ENCODE measurements around the gene RBM20. TPM values are rescaled to one million over a fixed set of nuclear protein-coding genes. Genes with fewer than 3 reads are reported as not detected.
A peak's percentile ranks its signal among the peaks of the same experiment; 100 is the strongest.

The RBM20 gene
- total RNA-seq, 2 experiments from 2014 or later, result 0.40 to 0.50 TPM

GRCh38 chr10:110642204-110643034, 1.7 kb upstream of the RBM20 start:
- H3K27me3 Mint-ChIP-seq (ENCODE audit: low read depth), result peaks cover 51% of the 10 kb centered on the region
- DNase-seq, result no peak
- CTCF ChIA-PET, result interaction anchor here (0.7 to 1.8 kb wide), 3 partner anchors 30 to 169 kb away, joined by 3 to 7 read pairs (median 4); no protein-coding TSS in a partner anchor
- intact Hi-C loops (cut with micrococcal nuclease), result no loop called here
- peaks cover 27% of the 10 kb centered on the region for H3K4me1 Mint-ChIP-seq (ENCODE audit: low read depth)
- H3K27ac Mint-ChIP-seq, result no peak overlapping the region
- peak overlapping the region; percentile 56 for H3K4me3 Mint-ChIP-seq
- no peaks in the 10 kb centered on the region for H3K36me3 Mint-ChIP-seq (ENCODE audit: low read depth)
- no peaks in the 10 kb centered on the region for H3K9me3 Mint-ChIP-seq

- peaks cover 27% of the 10 kb centered on the region for H3K4me1 Mint-ChIP-seq (ENCODE audit: low read depth)
- peak overlapping the region; percentile 68 for H3K4me3 Mint-ChIP-seq
- H3K36me3 Mint-ChIP-seq (ENCODE audit: low read depth), result no peaks in the 10 kb centered on the region
- no peak for DNase-seq
- intact Hi-C loops (cut with micrococcal nuclease), result no loop called here
- no peaks in the 10 kb centered on the region for H3K9me3 Mint-ChIP-seq
- CTCF ChIA-PET, result interaction anchor here (0.8 kb wide), 1 partner anchor 29 kb away, joined by 5 read pairs; no protein-coding TSS in a partner anchor
- peaks cover 48% of the 10 kb centered on the region for H3K27me3 Mint-ChIP-seq (ENCODE audit: low read depth)
- no peak overlapping the region for H3K27ac Mint-ChIP-seq
Observed at GRCh38 chr10:110643035-110643652, 992 bp upstream of the RBM20 start.

DNA sequence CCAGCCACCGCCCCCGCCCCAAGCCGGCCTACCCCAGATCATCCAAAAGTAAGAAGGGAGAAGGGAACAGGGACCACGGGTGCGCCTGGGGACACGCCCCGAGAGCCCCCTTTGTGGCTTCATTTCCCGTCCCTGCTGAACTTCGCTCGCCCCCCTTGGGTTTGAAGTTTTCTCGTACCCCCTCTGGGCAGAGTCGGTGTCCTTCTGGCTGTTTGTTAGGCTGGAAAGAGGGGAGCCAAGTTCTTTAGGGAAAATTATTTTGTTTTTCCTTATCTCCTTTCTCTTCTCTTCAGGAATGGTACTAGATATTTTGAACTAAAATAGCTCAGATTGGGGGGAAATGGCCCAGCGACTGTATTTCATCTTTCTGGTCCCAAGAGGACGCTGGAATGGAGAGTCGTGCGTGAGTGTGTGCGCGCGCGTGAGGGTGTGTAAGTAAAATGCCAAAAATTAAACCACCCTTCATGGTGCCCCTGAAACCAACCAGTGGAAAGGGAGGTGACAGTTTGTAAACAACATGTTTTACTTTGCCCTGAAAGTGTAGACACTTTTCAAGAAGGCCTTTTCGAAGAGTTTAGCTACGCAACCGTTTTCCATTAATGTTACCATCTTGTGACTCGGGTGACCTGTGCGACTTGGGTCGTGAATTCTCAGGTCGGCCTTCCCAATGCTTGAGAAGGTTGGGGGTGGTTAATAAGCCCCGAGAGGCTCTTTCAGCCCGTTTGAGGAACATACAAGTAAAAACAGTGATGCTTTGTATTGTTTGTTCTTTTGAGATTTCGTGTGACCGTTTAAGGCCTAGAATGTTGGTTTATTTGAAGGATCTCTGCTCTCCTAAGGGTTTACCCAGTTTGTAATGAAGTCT, 694 bp downstream of the RBM20 start:
- intact Hi-C loops (cut with micrococcal nuclease), result no loop called here
- Mint-ChIP-seq H3K9me3 (no peaks in the 10 kb centered on the region), H3K27ac (no peak overlapping the region), H3K4me3 (peak overlapping the region; percentile 45), H3K27me3 (ENCODE audit: low read depth) (peaks cover 55% of the 10 kb centered on the region), H3K36me3 (ENCODE audit: low read depth) (no peaks in the 10 kb centered on the region), H3K4me1 (ENCODE audit: low read depth) (peaks cover 27% of the 10 kb centered on the region)
- CTCF ChIA-PET, result no interaction called here
- DNase-seq, result no peak

DNA sequence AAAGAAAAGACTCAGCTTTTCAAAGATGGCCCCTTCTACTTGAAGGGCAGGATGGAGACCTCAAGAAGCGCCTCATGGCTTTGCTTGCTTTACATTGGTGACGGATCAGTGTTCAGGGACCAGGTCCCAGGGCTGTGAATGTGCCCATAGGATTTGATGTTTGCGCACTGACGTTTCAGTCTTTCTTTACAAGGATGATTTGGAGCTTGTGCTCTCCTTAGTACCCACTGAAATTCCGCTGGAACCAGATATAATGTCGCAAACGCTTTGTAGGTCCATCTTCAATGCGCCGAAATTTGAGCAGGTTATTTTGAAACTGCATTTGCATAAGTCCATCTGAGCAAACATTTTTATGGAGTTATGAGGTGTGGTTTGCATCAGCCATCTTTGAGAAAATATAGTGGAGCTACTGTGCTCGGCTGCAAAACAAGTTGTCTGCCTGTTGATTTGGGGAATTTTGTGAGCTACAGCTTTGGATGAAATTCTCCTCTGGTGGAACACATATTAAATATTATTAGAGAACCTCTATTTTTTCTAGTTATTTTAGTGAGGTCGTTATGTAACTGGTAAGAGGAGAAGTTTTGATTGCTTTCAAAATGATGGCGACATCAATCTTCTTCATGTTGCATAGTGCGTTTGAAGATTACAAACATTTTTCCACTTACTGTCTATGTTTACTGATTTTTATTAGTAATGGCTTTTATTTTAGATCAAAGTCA, 2.4 kb downstream of the RBM20 start:
- Mint-ChIP-seq H3K4me3 (no peak overlapping the region), H3K4me1 (ENCODE audit: low read depth) (peaks cover 20% of the 10 kb centered on the region), H3K9me3 (no peaks in the 10 kb centered on the region), H3K27ac (no peak overlapping the region), H3K27me3 (ENCODE audit: low read depth) (peaks cover 46% of the 10 kb centered on the region), H3K36me3 (ENCODE audit: low read depth) (no peaks in the 10 kb centered on the region)
- CTCF ChIA-PET, result interaction anchor here (0.7 kb wide), 1 partner anchor 472 kb away, joined by 3 read pairs; no protein-coding TSS in a partner anchor
- DNase-seq, result no peak
- intact Hi-C loops (cut with micrococcal nuclease), result no loop called here

DNA sequence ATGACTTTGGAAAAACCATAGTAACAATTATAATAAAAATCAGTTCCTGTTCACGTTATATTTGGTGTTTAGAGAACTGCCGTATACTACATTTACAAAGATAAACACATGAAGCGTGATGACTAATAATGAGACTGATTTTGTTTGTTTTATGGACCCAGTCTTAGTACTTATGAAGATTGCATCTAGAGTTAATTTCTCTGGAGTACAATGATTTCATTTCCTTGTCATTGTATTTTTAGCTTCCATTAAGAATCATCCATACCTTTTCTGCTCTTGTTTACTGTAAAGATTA, 2.9 kb downstream of the RBM20 start:
- Mint-ChIP-seq H3K27ac (no peak overlapping the region), H3K27me3 (ENCODE audit: low read depth) (peaks cover 43% of the 10 kb centered on the region), H3K4me1 (ENCODE audit: low read depth) (peaks cover 19% of the 10 kb centered on the region), H3K4me3 (no peak overlapping the region), H3K9me3 (no peaks in the 10 kb centered on the region), H3K36me3 (ENCODE audit: low read depth) (no peaks in the 10 kb centered on the region)
- CTCF ChIA-PET, result interaction anchor here (0.7 kb wide), 1 partner anchor 472 kb away, joined by 3 read pairs; no protein-coding TSS in a partner anchor
- intact Hi-C loops (cut with micrococcal nuclease), result no loop called here
- no peak for DNase-seq

- H3K27ac Mint-ChIP-seq, result no peak overlapping the region
- intact Hi-C loops (cut with micrococcal nuclease), result no loop called here
- CTCF ChIA-PET, result interaction anchor here (1.4 to 1.6 kb wide), 2 partner anchors 23 to 38 kb away, joined by 3 to 8 read pairs; no protein-coding TSS in a partner anchor
- no peak overlapping the region for H3K4me3 Mint-ChIP-seq
- H3K36me3 Mint-ChIP-seq (ENCODE audit: low read depth), result no peaks in the 10 kb centered on the region
- peaks cover 33% of the 10 kb centered on the region for H3K27me3 Mint-ChIP-seq (ENCODE audit: low read depth)
- H3K4me1 Mint-ChIP-seq (ENCODE audit: low read depth), result peaks cover 12% of the 10 kb centered on the region
- H3K9me3 Mint-ChIP-seq, result no peaks in the 10 kb centered on the region
- DNase-seq, result no peak
Observed at GRCh38 chr10:110648692-110649346, 4.7 kb downstream of the RBM20 start.

DNA sequence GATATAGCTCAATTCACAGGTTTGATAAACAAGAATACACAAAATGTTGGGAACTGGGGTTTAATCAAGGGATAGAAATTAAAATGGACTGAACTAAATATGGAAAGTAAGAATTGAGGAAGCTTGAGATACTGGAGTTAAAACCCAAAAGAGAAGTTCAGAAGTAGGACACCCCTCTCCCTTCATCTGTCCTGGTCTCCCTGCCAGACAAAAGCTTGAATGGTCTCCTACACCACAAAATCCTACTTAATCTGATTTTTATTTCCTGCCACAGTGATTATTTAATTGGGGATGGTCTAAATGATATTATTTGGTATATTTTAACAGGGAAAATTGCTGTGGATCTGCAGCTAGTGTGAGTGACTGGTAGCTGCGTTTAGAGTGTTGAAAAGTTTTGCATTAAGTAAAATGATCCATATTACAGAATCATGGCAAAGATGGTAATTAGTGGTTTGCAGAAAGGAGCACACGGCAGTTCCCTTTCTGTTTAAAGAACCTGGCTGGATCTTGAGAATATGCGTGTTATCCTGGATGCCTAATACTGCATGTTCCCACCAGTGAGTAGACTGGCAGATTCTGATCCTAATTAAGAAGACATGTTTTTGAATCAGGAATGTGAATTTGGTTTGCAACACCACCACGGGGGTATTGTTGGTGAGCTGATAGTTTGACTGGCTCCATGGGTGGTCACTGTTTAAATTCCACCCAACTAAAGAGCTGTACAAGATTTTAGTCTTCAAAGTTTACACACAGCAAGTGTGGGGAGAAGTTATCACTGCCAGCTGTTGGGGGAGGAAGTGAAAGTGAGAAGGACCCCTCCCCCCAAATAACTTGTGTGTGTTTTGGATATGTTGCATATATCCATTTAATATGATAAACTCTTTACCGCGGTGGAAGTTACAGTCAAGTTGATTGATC, 5.5 kb downstream of the RBM20 start:
- H3K27me3 Mint-ChIP-seq (ENCODE audit: low read depth), result peaks cover 31% of the 10 kb centered on the region
- intact Hi-C loops (cut with micrococcal nuclease), result loop anchor here (2.0 kb wide), 1 partner anchor 21 kb away; no protein-coding TSS in a partner anchor
- H3K36me3 Mint-ChIP-seq (ENCODE audit: low read depth), result no peaks in the 10 kb centered on the region
- H3K4me3 Mint-ChIP-seq, result no peak overlapping the region
- H3K27ac Mint-ChIP-seq, result no peak overlapping the region
- H3K9me3 Mint-ChIP-seq, result no peaks in the 10 kb centered on the region
- H3K4me1 Mint-ChIP-seq (ENCODE audit: low read depth), result peaks cover 12% of the 10 kb centered on the region
- CTCF ChIA-PET, result interaction anchor here (0.7 to 1.6 kb wide), 3 partner anchors 23 to 168 kb away, joined by 3 to 8 read pairs (median 3); no protein-coding TSS in a partner anchor
- DNase-seq, result no peak

- CTCF ChIA-PET, result interaction anchor here (0.7 to 1.6 kb wide), 3 partner anchors 22 to 168 kb away, joined by 3 to 8 read pairs (median 3); no protein-coding TSS in a partner anchor
- intact Hi-C loops (cut with micrococcal nuclease), result loop anchor here (2.0 kb wide), 1 partner anchor 21 kb away; no protein-coding TSS in a partner anchor
- no peaks in the 10 kb centered on the region for H3K36me3 Mint-ChIP-seq (ENCODE audit: low read depth)
- H3K9me3 Mint-ChIP-seq, result no peaks in the 10 kb centered on the region
- peaks cover 26% of the 10 kb centered on the region for H3K27me3 Mint-ChIP-seq (ENCODE audit: low read depth)
- peaks cover 9% of the 10 kb centered on the region for H3K4me1 Mint-ChIP-seq (ENCODE audit: low read depth)
- DNase-seq, result no peak
- no peak overlapping the region for H3K27ac Mint-ChIP-seq
- H3K4me3 Mint-ChIP-seq, result no peak overlapping the region
Observed at GRCh38 chr10:110650265-110650668, 6.1 kb downstream of the RBM20 start.

GRCh38 chr10:110651044-110651958, 7.2 kb downstream of the RBM20 start:
- H3K4me3 Mint-ChIP-seq, result no peak overlapping the region
- no peak overlapping the region for H3K27ac Mint-ChIP-seq
- intact Hi-C loops (cut with micrococcal nuclease), result loop anchor here (2.0 kb wide), 1 partner anchor 20 kb away; no protein-coding TSS in a partner anchor
- DNase-seq, result peak; percentile 44
- no peaks in the 10 kb centered on the region for H3K9me3 Mint-ChIP-seq
- no peaks in the 10 kb centered on the region for H3K36me3 Mint-ChIP-seq (ENCODE audit: low read depth)
- peaks cover 22% of the 10 kb centered on the region for H3K27me3 Mint-ChIP-seq (ENCODE audit: low read depth)
- H3K4me1 Mint-ChIP-seq (ENCODE audit: low read depth), result peaks cover 9% of the 10 kb centered on the region
- CTCF ChIA-PET, result no interaction called here
